Left renal cortex interstitium (tissue), 4 donors: ENCODE results near the gene SECISBP2. TPM values are rescaled to one million over a fixed set of nuclear protein-coding genes. Genes with fewer than 3 reads are reported as not detected.

Source experiments
- DNase-seq, 4 donors: peaks; one replicate each; pipeline ENCODE4 v3.0.0-alpha.2; 2013; ENCODE audit warnings: low read depth in 4 of 4, low spot score in 2 of 4, missing footprints in 1 of 4
- polyA plus RNA-seq, 4 donors: library from polyadenylated mRNA; unstranded; fragments of 120-200 nt; gene quantifications; one replicate each; pipeline ENCODE4 v1.2.1, GENCODE V29; 2013; ENCODE audit not compliant: insufficient read length in 4 of 4

SECISBP2 gene
- polyA plus RNA-seq, 4 donors = 56.1 to 101 (median 80.3) TPM

- no peak for DNase-seq
Observed at GRCh38 chr9:89379508-89380115, 61.3 kb downstream of the SECISBP2 start.

- peak in 1 of 4 donors; percentile 29 for DNase-seq
Observed at GRCh38 chr9:89380437-89381307, 62.4 kb downstream of the SECISBP2 start.

GRCh38 chr9:89381308-89381609, 63.0 kb downstream of the SECISBP2 start:
- DNase-seq = no peak

GRCh38 chr9:89382026-89382986, 64.0 kb downstream of the SECISBP2 start:
- no peak for DNase-seq

- DNase-seq = no peak
Observed at GRCh38 chr9:89383030-89383720, 64.9 kb downstream of the SECISBP2 start.

GRCh38 chr9:89383721-89384300, 65.5 kb downstream of the SECISBP2 start:
- DNase-seq = no peak

- no peak for DNase-seq
Observed at GRCh38 chr9:89384783-89385182, 66.5 kb downstream of the SECISBP2 start.

DNA sequence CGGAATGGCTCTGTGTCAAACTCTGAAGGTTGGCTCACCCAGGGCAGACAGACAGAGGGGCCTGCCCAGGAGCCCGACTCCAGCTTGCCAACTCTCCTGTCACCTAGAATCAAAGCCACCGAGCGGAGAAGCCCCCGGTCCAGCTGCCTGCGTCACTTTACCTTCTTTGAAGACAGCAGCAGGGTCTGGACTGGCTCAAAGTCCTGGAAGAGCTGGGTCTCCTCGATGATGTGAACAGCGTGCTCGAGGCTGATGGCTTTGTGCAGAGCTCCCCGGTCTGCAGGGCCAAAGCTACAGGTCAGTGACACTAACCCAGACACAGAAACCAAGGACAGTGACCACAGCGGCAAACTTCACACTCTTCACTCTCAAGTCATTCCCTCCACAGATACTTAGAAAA, 67.9 kb downstream of the SECISBP2 start:
- no peak for DNase-seq

GRCh38 chr9:89386797-89387196, 68.5 kb downstream of the SECISBP2 start:
- DNase-seq = no peak

DNA sequence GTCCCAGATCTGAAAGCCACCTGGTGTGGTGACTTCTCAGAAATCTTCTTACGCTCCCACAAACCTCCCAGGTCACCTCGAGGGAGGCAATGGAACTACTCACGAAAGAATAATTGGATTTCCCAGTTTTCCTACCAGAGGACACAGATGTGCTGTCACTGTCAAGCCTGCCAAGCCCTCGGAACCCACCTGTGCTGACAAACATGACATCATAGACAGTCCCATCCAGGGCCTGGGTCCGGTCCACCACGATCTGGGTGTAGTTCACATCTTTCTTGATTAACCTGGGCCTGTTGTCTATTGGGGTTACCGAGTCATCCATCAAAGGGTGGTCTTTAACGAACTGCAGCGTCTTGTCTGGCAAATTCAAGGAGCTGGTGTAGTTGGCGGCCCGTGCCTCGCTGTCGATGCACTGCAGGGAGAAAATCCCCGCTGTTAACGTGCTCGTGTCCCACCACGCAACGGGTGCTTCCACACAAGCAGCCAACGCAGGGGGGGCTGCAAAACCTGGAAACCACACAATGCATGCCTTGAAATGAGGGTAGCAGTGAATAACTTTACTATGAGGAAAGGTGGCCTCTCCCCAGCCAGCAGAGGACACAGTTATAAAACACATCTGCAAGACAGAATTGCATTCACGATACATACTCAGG, 69.0 kb downstream of the SECISBP2 start:
- DNase-seq = no peak

DNA sequence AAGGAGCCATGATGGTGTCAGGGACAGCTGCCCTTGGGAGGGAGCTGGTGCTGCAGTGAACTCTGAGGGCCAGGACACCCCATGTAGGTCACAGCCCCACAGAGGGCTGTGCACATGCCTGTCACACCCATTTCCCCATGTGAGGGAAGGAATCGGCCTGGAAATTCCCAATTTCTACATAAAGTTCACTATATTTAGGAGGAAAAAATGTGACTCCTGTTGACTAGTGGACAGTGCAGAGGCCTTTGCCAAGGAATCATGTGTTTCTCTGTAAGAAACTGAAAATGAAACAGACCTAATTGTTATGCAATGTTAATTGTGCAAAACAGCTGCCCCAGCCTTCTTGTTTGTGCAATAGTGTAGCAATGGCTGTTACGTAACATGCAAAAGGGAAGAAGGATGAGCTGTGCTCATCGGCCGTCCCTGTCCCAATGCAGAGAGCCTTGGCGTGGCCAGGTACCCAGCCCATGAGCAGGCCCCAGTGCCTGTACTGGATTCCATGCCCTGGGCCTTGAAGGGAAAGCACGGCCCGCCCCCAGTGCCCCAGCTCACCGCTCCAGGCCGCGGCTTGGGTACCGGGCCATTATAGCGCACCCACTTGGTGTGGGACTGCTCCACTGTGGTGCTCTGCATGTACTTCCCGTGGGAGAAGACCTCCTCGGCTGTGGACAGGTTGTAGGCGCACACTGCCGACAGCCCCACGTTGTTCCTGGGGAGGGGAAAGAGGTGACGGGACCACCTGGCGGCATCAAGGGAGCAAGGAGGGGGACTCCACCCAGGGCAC, 70.0 kb downstream of the SECISBP2 start:
- DNase-seq = no peak

DNA sequence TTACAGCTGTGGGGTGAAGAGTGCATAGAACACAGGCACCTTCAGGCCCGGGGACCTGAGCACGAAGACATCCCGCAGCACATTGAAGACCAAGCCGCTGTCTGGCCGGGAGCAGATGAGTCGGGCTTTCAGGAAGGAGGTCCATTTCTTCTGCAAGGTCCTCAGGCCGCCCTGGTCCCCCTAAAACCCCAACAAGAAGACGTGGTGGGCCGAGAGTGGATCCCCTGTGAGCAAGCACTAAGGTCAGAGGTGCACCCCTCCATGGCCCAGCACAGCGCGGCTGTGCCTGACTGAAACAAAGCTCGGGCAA, 70.5 kb downstream of the SECISBP2 start:
- no peak for DNase-seq

DNA sequence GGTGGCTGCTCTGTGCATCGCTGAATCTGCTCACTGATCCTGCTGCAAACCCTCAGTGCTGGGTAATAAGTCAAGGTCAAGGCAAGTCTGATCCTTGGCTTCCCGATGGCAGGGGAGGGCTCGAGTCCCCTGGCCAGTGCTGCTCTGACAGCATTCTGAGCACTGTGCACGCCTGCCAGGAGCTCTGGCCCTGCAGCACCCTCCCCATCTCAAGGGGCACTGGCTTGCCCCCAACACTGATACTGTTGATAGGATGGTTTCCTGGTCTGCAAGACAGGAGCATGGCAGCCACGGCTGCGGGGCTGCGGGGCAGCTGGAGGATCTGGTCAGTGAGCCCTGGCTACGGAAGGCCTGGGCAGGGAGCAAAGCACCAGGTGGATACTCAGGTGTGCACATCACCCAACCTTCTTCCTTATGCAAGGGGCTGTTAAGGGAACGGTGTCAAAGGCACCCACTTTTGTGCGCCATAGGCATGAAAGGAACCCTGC, 71.8 kb downstream of the SECISBP2 start:
- no peak for DNase-seq

DNA sequence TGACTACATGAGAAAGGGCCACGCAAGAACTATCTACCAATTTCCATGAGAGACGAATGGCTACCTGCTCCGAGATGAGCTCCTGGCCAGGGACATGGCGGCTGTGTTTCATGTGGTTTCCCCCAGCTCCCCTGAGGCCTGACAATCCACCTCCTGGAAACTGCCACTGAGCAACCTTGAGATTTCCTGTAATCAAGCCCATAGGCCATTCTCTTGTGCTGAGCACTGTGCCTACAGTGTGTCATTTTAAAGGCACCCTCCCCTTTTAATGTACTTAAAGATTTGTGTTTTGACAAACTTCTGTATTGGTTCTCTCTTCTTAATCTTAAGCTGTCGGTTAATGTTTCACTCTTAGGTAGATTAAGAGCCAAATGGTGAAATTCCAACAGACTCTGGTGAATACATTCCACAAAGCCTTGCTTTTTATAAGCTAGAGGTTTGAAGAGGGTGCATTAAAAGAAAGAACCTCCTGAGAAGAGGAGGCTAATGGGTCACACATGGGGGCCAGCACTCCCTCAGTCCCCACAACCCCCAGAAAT, 72.3 kb downstream of the SECISBP2 start:
- no peak for DNase-seq

GRCh38 chr9:89391585-89391984, 73.3 kb downstream of the SECISBP2 start:
- DNase-seq = no peak

DNA sequence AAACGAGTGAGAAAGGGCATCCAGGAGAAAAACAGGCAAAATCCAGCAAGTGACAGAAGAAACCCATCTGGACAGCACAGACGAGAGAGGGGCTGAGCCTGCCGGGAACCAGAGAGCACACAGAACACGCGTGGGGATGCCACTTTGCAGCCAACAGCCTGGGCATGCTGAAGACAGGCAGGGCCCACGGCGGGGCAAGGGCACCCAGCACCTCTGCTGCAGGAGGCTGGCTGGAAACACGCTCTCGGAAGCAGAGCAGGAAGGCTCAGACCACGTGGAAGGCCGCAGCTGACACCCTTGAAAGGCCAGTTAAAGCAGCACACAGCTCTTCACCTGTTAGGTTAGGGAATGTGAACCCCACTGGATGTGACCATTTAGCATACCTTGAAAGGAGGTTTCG, 76.1 kb downstream of the SECISBP2 start:
- no peak for DNase-seq

DNA sequence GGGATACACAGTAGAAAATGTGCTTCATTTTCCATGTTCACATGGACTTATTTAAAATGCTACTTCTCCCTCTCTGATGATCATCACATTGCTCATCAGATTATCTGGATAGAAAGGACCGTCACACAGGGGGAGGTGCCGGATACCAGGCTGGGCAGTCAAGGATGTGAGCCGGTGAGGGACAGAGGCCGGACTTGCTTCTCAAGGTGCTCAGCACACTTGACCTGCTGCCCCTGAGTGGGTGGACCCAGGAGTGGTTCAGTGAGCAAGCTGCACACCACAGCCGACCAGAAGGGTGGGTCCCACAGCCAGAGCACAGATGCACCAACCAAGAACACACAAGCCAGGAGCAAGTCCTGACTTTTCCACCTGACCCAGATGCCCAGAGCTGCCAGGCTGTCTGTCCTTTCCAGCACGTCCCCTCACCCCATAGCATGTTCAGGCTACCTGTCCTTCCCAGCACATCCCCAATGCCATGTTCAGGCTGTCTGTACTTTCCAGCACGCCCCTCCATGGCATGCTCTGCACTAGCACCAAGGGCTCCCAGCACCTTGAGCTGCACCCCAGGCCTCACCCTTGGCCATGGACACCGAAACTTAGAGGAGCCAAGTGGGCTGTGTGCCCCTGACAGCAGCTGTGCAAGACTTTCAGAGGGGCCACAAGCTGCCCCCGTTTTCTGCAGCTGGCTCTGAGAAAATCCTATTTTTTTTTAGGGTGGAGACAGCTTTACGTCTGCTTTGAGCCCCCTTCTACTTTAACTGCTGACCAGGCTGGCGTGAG, 77.8 kb downstream of the SECISBP2 start:
- DNase-seq = no peak

- no peak for DNase-seq
Observed at GRCh38 chr9:89397471-89397870, 79.2 kb downstream of the SECISBP2 start.
